Astrocyte of the cerebellum (primary cell): ENCODE results near the gene GPR142.

ENCODE experiments used
- DNase-seq: peaks from one replicate; pipeline ENCODE4 v3.0.0-alpha.2; 2011; ENCODE audit warnings: low read depth
- H3K4me3 ChIP-seq: 2 replicates; pipeline ENCODE4 v1.5.1; 2011; ENCODE audit warnings: mild to moderate bottlenecking, low read depth, low read length, moderate library complexity
- in situ Hi-C: cut with HindIII; loops from 2 replicates; pipeline ENCODE4 v1.10.0; 2017; ENCODE audit warnings: low sequenced_read_pairs
- TF ChIP-seq, protein P1 (sequence below): IDR thresholded peaks from 2 replicates; pipeline ENCODE4 v1.5.1; 2012; ENCODE audit warnings: low read length, low read depth, moderate library complexity, mild to moderate bottlenecking; ENCODE audit errors: missing control alignments

The GPR142 gene

DNA sequence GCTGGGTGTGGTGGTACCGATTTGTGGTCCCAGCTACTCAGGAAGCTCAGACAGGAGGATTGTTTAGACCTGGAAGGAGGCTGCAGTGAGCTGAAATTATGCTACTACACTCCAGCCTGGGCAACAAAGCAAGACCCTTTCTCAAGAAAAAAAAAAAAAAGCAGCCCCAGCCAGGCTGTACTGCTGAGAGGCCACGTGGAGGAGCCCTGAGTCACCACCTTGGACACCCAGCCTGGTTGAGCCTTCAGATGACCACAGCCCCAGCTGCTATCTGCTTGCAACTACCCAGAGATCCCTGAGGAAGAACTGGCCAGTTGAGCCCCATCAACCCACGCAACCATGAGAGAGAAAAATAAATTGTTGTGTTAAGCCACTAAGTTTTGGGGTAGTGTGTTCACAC lies 41.0 kb downstream of the GPR142 start:
- in situ Hi-C loops = no loop called here
- DNase-seq = no peak
- no peak overlapping the region for H3K4me3 ChIP-seq
- TF ChIP-seq, protein P1, sequence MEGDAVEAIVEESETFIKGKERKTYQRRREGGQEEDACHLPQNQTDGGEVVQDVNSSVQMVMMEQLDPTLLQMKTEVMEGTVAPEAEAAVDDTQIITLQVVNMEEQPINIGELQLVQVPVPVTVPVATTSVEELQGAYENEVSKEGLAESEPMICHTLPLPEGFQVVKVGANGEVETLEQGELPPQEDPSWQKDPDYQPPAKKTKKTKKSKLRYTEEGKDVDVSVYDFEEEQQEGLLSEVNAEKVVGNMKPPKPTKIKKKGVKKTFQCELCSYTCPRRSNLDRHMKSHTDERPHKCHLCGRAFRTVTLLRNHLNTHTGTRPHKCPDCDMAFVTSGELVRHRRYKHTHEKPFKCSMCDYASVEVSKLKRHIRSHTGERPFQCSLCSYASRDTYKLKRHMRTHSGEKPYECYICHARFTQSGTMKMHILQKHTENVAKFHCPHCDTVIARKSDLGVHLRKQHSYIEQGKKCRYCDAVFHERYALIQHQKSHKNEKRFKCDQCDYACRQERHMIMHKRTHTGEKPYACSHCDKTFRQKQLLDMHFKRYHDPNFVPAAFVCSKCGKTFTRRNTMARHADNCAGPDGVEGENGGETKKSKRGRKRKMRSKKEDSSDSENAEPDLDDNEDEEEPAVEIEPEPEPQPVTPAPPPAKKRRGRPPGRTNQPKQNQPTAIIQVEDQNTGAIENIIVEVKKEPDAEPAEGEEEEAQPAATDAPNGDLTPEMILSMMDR = peak; percentile 8

DNA sequence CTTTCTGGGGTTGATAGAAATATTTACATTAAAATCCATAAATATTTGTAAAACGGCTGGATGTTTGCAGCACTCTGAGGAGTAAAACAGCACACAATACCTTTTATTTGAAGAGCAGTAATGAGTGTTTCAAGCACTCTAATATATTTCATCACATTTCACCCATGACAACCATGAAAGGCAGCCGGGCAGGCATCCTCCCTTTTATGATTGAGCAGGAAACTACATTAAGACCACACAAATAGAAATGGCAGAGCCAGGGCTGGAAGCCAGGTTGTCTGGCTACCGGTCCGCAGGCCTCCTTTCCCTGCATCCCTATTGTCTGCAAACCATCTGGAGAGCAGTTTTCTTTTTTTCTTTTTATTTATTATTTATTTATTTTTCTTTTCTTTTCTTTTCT lies 41.5 kb downstream of the GPR142 start:
- no peak overlapping the region for H3K4me3 ChIP-seq
- in situ Hi-C loops = no loop called here
- TF ChIP-seq, protein P1 = no peak
- DNase-seq = no peak

DNA sequence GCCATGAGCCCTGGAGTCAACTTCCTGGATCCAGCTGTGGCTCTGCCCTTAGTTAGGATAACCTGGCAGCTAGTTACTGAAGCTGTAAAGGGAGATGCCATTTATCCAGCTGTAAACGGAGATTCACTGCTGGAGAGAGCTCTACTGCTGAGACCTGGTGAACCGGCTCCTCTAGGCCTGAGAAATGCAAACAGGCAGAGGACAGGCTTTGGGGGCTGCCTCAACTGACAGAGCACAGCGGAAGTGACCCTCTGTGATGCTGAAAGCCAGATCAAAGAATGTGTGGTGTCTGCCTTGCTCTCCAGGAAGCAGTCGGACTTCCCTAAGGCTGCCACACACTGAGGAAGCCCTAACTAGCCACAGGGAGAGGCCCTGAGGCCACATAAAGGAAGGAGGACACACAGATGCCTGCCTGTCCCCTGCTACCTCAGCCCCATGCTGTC lies 42.7 kb downstream of the GPR142 start:
- TF ChIP-seq, protein P1 = no peak
- H3K4me3 ChIP-seq = no peak overlapping the region
- in situ Hi-C loops = no loop called here
- no peak for DNase-seq

DNA sequence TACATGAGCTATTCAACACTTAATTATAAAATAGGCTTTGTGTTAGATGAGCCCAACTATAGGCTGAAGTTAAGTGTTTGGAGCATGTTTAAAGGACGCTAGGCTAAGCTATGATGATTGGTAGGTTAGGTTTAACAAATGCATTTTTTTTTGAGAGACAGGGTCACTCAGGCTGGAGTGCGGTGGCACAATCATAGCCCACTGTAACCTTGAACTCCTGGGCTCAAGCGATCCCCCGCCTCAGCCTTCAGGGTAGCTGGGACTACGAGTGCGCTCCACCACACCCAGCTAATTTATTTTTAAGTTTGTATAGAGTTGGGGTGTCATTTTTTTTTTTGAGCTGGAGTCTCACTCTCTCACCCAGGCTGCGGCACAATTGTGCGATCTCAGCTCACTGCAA lies 45.3 kb downstream of the GPR142 start:
- TF ChIP-seq, protein P1 = no peak
- in situ Hi-C loops = no loop called here
- H3K4me3 ChIP-seq = no peak overlapping the region
- DNase-seq = no peak

DNA sequence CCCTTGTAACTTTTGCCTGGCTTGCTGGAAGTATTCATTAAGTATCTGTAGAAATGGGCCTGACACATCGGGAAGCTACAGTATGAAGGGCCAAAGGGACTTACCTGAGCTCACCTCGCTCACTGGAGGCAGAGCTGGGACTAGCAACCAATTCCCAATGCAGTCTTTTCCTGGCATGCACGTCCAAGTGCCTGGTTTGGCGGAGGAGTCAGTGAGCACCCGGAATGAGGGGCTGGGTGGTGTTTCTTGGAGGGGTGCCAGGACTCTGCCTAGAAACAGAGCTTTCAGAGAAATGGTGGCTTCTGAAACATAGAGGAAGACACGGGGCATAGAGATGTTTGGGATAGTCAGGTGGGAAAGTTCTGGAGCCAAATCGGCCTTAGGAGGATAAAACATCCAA lies 46.2 kb downstream of the GPR142 start:
- no peak for DNase-seq
- TF ChIP-seq, protein P1 = no peak
- in situ Hi-C loops = no loop called here
- H3K4me3 ChIP-seq = no peak overlapping the region

DNA sequence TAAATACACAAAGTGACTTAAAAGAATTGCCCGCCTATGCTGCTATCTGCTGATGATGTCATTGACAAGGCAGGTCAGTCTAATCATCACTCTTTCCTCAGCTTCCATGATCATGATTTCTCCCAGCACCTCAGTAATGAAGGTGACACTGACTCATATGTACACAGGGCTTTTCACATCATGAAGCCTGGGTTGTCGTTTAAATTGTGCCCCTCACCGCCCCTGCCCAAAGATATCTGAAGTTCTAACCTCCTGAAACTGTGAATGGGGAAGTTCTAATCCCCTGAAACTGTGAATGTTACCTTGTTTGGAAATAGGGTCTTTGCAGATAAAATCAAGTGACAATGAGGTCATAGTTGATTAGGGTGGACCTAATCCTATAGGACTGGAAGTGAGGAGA lies 47.2 kb downstream of the GPR142 start:
- no peak overlapping the region for H3K4me3 ChIP-seq
- TF ChIP-seq, protein P1 = no peak
- DNase-seq = no peak
- in situ Hi-C loops = no loop called here
